ENCODE data around the gene CABP4.

The CABP4 gene

GRCh38 chr11:67455054-67455453 is at the start of gene CABP4:
CABP4 (plus strand) TSS chr11:67455354; CDS start chr11:67455424, 70 bp downstream.
- no peak for DNase-seq (ENCODE audit: low read depth, low spot score)

- DNase-seq (ENCODE audit: low read depth, low spot score), result no peak
These were observed 49.3 kb upstream of the CABP4 start for GRCh38 chr11:67405688-67406339.

- no peak for DNase-seq (ENCODE audit: low read depth, low spot score)
These were observed 48.7 kb upstream of the CABP4 start for GRCh38 chr11:67406420-67406968.

- no peak for DNase-seq (ENCODE audit: low read depth, low spot score)
These were observed 48.0 kb upstream of the CABP4 start for GRCh38 chr11:67406969-67407687.

GRCh38 chr11:67407688-67408163 is 47.4 kb upstream of the CABP4 start:
- no peak for DNase-seq (ENCODE audit: low read depth, low spot score)

GRCh38 chr11:67408437-67409200 is 46.5 kb upstream of the CABP4 start:
- no peak for DNase-seq (ENCODE audit: low read depth, low spot score)

GRCh38 chr11:67409261-67409666 is 45.9 kb upstream of the CABP4 start:
- DNase-seq (ENCODE audit: low read depth, low spot score), result peak; percentile 51

- DNase-seq (ENCODE audit: low read depth, low spot score), result no peak
These were observed 45.3 kb upstream of the CABP4 start for GRCh38 chr11:67409781-67410368.

- DNase-seq (ENCODE audit: low read depth, low spot score), result no peak
These were observed 44.8 kb upstream of the CABP4 start for GRCh38 chr11:67410369-67410831.

- no peak for DNase-seq (ENCODE audit: low read depth, low spot score)
These were observed 44.0 kb upstream of the CABP4 start for GRCh38 chr11:67410984-67411784.

GRCh38 chr11:67411785-67412152 is 43.4 kb upstream of the CABP4 start:
- no peak for DNase-seq (ENCODE audit: low read depth, low spot score)

- no peak for DNase-seq (ENCODE audit: low read depth, low spot score)
These were observed 42.5 kb upstream of the CABP4 start for GRCh38 chr11:67412495-67413179.

GRCh38 chr11:67413266-67413849 is 41.8 kb upstream of the CABP4 start:
- no peak for DNase-seq (ENCODE audit: low read depth, low spot score)

- DNase-seq (ENCODE audit: low read depth, low spot score), result no peak
These were observed 39.5 kb upstream of the CABP4 start, which contains the start of gene CARNS1 for GRCh38 chr11:67415501-67416304. CARNS1 (plus strand) TSS chr11:67415678; CDS start chr11:67416200, 522 bp downstream.

- DNase-seq (ENCODE audit: low read depth, low spot score), result peak; percentile 59
These were observed 38.5 kb upstream of the CABP4 start for GRCh38 chr11:67416416-67417335.

- no peak for DNase-seq (ENCODE audit: low read depth, low spot score)
These were observed 37.7 kb upstream of the CABP4 start for GRCh38 chr11:67417425-67417824.

GRCh38 chr11:67418476-67419281 is 36.5 kb upstream of the CABP4 start:
- DNase-seq (ENCODE audit: low read depth, low spot score), result no peak
